Activated CD8-positive, alpha-beta memory T cell treated with anti-CD3 and anti-CD28 coated beads, Interleukin-2, amount 50 U/mL, for 24 hours (primary cell): ENCODE results near the gene CLECL1.
"Not testable (repeated sequence)": the region's sequence is repeated elsewhere in the genome, so short reads cannot be mapped to it uniquely, and the experiment has no call there.

ENCODE experiments used
- DNase-seq: peaks from one replicate; pipeline ENCODE4 v3.0.0-alpha.2; 2020; ENCODE audit errors: extremely low read depth

Gene CLECL1

GRCh38 chr12:9719790-9720189 is 13.1 kb downstream of the CLECL1 start:
- DNase-seq: no peak

DNA sequence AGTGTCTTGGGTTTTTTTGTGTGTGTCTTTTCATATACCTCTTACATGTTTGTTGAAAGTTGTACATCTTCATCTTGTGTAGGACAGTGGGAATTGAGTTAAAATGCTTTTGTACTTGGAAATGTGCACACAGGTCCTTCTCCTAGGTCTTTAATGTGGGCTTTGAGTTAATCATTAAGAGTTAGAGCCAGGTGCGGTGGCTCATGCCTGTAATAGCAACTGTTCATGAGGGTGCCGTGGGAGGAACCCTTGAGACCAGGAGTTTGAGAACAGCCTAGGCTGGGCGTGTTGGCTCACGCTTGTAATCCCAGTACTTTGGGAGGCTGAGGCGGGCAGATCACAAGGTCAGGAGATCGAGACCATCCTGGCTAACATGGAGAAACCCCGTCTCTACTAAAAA is 13.9 kb downstream of the CLECL1 start:
- DNase-seq: no peak

GRCh38 chr12:9717070-9717925 is 15.6 kb downstream of the CLECL1 start:
- no peak for DNase-seq

DNA sequence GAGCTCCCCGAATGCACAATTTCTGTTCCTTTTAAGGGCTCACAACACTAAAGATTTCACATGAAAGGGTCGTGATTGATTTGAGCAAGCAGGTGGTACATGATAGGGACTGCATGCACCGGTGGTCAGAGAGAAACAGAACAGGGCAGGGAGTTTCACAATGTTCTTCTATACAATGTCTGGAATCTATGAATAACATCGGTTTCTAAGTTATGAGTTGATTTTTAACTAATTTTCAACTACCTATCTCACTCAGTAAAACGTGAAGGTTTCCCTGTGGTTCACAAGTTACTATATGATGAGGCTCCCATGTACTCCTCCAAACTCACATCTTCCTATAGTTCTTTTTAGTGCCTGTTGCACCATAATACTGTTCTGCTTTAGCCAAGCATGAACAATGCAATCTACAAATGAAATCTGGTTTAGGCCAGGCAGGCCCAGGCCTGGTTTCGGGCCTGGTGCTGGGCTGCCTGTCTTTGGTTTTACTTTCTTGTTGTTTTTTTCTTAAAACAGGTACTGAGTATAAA is 19.8 kb downstream of the CLECL1 start:
- DNase-seq: not testable (repeated sequence)

- DNase-seq: no peak
These were observed 21.2 kb downstream of the CLECL1 start for GRCh38 chr12:9711664-9712063.

- DNase-seq: no peak
These were observed 22.1 kb downstream of the CLECL1 start for GRCh38 chr12:9710584-9711375.

- no peak for DNase-seq
These were observed 24.0 kb downstream of the CLECL1 start for GRCh38 chr12:9708853-9709252.

DNA sequence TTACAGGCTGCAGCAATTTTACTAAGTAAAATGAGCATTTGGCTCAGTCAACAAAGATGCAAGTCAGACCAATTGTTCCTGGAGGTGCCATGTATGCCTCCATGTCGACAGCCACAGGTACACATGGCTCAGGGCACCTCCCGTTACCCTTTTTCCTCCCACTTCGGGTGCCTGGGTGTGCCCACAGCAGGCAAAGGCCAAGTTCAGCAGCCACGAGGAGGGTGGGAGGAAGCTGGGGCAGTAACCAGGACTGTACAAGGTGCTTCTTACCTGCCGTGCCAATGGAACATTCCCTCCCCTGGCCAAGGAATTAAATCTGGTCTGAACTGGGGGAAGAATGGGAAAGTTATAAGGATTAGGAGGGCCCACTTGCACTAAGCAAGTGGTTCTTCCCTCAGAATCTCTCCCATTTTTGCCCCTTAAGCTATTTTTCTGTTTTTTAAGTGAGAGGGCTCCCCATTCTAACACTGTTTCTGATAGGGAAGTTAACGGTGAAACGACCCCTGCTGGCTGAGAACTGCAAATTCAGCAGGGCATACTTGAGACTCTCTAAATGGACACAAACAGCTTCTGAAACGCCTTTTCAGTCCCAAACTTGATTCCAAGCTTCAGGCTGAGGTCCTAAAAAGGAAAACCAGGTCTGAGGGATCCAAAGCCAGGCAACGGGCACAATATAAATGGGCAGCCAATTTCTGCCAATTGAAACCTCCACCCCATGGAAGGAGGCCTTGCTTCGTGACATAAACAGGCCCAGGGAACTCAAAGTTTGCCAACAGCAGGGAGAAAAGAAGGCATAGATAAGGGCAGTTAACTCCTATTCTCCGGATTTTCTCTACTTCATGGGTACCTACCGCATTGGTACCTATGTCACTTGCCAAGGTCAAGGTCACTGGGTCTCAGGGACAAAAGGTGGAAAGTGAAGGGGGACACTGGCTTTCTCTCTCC is 24.8 kb downstream of the CLECL1 start:
- no peak for DNase-seq

- DNase-seq: no peak
These were observed 25.5 kb downstream of the CLECL1 start for GRCh38 chr12:9707356-9707755.

DNA sequence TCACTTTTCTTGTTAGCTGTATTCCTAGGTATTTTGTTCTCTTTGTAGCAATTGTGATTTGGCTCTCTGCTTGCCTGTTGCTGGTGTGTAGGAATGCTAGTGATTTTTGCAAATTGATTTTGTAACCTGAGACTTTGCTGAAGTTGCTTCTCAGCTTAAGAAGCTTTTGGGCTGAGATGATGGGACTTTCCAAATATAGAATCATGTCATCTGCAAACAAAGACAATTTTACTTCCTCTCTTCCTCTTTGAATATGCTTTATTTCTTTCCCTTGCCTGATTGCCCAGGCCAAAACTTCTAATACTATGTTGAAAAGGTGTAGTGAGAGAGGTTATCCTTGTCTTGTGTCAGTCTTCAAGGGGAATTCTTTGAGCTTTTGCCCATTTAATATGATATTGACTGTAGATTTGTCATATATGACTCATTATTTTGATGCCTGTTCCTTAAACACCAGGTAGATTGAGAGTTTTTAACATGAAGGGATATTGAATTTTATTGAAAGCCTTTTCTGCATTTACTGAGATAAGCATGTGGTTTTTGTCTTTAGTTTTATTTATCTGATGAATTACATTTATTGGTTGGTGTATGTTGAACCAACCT is 26.7 kb downstream of the CLECL1 start:
- no peak for DNase-seq

DNA sequence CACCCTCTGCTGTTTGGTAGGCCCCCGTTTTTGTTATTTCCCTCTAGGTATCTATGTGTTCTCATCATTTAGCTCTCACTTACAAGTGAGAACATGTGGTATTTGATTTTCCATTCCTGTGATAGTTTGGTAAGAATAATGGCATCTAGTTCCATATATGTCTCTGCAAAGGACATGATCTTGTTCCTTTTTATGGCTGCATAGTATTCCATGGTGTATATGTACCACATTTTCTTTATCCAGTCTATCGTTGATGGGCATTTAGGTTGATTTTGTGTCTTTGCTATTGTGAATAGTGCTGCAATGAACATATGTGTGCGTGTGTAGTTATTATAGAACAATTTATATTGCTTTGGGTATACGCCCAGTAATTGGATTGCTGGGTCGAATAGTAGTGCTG is 28.3 kb downstream of the CLECL1 start:
- DNase-seq: not testable (repeated sequence)

DNA sequence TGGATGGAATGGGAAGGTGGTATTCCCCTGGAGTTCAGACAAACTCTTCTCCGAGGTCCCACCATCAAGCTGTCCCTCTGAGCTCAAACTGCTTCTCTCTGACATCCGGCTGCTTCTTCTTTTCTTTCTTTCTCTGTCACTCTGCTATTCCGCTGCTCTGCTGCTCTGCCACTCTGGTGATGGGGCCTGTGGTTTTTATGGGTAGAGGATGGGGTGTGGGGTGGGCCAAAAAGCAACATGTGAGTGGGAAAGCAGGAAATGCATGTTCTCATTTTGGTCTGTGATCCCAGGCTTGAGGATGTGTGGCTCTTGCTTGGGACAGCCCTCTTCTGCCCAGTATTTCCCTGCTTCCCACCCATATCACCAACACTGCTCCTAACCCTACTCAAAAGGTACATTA is 30.6 kb downstream of the CLECL1 start:
- DNase-seq: no peak

DNA sequence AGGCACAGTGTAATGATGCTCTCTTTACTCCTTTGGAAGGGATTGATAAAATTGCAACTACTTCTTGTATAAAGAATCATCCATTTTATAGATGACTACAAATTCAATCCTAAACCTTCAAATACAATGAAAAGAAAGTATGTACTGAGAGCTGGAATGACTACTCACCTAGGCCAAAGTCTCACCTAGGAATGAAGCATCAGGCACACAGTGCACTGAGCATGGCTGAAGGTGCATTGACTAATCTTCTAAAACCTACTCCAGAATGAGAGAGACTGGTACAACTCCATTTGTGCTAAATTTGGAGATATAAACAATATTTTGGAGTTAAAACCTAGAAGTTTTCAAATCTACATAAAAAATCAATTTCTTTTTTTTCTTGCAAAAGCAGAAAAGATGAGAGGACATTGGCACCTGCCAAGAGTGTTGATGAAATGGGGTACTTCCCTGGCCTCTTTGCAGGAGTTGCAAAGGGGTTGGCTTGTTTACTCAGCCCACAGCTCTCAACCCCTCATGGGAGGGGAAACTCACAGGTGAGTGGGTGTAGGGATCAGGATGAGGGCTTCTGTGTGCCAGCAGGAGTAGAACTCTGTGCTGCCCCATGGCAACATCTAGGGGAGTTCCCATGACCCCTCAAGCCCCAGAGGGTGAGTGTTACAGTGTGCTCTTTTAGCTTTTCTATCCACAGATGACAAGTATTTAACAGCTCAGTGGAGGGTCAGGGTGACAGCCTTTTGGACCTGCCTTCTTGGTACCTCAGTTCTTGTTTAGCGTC is 31.3 kb downstream of the CLECL1 start:
- DNase-seq: no peak

DNA sequence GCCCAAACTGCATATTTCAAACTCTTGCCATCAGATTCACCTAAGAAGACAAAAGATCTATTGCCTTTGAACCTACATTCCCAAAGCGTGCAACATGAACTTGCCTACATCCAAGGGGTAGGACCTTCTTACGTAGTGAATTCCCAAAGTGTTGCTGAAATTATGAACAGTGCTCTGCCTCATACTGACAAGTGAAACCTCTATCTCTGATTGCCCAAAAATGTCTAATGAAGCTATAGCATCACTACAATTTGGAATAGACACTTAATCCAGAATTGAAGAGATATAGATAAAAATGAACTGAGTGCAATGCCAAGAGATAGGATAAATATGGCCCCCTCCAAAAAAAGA is 32.3 kb downstream of the CLECL1 start:
- no peak for DNase-seq

DNA sequence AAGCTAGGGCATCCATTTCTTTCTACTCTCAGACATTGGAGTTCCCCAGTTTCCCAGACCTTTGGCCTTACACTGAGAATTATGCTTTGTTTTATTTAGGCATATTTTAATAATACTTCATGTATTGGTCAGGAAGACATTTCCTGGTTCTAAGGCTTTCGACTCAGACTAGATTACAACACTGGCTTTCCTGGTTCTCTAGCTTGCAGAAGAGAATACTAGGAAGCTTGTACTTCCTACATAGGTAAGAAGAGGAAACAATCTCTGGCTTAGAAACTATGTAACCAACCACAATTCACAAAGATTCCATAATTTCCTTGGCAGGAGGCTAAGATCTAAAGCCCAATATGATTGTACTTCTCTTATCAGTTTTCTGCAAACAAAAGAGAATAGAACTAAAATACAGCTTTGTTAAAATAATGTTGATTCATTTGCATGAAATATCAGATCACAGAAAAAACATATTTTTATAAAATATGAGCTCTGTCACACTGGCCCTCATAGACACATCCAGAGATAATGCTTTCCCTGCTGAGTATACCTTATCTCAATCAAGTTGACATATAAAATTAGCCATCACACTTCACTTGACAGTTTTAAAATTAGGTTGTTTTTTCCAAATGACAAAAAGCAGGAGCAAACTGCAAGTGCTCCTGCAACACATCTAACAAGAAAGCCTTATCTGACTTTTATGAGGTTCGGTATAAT is 32.8 kb downstream of the CLECL1 start:
- no peak for DNase-seq

DNA sequence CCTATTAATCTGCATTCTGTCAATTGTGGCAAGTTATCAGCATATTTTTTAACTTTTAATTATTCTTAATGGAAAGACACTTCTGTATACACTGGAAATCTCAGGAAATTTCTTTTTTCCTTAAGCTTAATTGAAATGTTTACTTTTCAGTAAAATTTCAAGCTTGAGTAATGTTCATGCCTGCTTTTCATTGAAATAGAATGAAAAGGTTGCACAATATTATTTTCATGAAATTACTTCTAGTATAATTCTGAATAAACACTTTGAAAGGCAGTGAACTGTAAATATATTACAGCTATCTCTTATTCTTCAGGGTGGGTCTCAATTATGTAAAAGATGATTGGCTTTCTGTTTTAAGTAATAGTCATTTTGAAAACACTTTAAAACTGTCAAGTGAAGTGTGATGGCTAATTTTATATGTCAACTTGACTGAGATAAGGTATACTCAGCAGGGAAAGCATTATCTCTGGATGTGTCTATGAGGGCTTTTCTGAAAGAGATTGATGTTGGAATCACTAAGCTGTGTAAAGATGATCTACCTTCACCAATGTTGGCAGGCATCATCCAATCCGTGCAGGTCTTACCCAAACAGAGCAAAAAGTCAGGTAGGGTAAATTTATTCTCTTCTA is 33.5 kb downstream of the CLECL1 start:
- DNase-seq: no peak

GRCh38 chr12:9698681-9699080 is 34.2 kb downstream of the CLECL1 start:
- no peak for DNase-seq

DNA sequence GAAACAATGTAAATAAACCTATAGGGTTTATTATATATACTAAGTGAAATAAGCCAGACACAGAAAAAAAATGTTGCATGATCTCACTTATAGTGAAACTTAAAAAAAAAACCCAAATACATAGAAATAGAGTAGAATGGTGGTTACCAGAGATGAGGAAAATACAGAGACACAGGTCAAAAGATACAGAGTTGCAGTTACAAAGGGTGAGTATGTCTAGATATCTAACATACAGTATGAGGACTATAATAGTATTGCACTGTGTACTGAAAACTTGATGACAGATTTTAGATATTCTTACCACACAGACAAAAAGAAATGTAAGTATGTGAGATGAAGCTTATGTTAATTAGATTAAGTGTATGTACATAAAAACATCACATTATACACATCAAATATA is 35.3 kb downstream of the CLECL1 start:
- no peak for DNase-seq

GRCh38 chr12:9695661-9696060 is 37.2 kb downstream of the CLECL1 start:
- DNase-seq: not testable (repeated sequence)
